A204.1 (cell line): ENCODE results near the gene RNF103.
"Not testable (repeated sequence)": the region's sequence is repeated elsewhere in the genome, so short reads cannot be mapped to it uniquely, and the experiment has no call there.

Source experiments
- FAIRE-seq: peaks from 2 replicates; lab custom pipeline; 2012; peaks lifted over from hg19 to GRCh38; lab: Jason Lieb, UNC

The RNF103 gene

GRCh38 chr2:86623494-86624266 is at the start of gene RNF103:
Gene RNF103, minus strand, starts transcription at chr2:86623865. Its CDS starts 979 bp downstream, at chr2:86622886.
- FAIRE-seq = no peak

DNA sequence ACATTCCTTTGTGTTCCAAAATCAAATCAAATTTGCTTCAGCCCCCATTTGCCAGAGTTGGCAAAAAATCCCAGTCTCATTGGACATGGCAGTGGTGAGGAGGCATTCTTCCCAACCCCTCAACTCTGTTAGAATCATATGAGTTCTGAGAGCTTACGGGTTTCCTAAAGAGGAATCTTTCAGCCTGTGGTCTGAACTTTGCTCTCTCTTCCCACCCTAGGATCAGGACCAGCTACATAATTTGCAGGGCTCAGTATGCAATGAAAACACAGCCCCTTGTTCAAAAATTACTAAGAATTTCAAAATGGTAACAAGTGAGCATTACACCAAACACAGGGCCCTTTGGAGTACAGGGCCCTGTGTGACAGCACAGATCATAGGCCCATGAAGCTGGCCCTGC is 49.3 kb upstream of the RNF103 start:
- no peak for FAIRE-seq

- FAIRE-seq = no peak
Measured at GRCh38 chr2:86672027-86672545, 48.4 kb upstream of the RNF103 start.

DNA sequence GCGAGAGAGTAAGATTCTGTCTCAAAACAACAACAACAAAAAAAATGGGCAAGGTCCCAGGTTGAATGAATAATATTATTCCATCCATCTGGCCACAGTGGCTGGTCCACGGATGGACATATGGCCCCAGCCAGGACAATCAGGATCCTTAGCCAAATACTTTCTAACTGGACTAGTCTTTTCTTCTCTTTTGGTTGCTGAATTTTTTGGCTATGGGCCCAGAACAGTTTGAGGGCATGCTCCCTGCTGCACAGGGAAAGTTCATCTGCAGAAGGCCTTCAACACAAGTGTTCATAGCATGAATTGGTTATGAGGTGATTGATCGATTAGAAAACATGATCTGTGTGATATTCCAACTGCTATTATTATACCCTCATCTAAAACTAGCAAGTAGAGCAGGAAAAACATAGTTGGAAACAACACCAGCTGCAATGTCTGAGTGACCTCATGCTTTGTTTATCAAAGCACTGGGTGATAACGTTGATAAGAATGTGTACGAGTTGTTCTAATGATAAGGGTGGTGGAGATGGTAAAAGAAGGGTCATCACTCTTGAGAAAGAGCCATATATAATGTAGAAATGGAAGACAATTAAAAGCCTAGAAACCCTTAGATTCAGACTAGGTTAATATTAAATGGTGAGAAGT is 47.8 kb upstream of the RNF103 start:
- FAIRE-seq = no peak

GRCh38 chr2:86669323-86669722 is 45.7 kb upstream of the RNF103 start:
- FAIRE-seq = not testable (repeated sequence)

DNA sequence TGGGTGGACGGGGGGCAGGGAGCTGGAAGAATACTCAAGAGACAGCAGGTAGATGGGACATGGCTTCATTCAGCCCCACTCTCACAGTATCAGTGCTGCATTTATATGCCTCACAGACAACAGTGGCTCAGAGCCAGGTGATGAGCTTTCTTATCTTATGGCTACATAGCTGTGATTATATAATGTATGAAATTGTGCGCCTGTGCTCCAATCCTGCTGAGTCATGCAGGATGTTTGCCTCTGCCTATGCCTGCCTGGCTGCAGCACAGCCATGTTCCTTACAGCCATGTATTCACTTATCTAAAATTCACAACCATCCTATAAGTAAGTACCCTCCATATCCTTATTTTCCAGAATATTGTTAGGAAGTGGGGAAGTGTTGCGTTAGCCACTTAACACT is 37.7 kb upstream of the RNF103 start:
- no peak for FAIRE-seq

- FAIRE-seq = no peak
Measured at GRCh38 chr2:86650188-86650587, 26.5 kb upstream of the RNF103 start.

GRCh38 chr2:86649119-86649947 is 25.7 kb upstream of the RNF103 start:
- FAIRE-seq = no peak

DNA sequence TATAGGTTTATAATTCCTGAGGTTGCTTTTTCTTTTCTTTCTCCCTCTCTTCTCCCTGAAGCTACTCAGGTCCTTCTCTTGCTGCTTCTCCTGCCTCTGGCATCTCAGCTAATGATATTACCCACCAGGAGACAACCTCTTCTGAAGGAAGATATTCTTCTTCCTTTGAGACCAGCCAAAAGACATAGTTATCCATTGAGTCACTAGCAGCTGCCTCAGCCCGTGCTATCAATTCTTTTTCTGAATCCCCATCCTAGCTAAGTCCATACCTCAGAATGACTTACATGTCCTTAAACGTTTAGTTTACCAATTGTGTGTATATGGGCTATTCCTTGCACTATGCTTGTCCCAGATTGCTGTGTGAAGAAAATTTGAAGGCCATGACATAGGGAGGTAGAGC is 25.0 kb upstream of the RNF103 start:
- FAIRE-seq = no peak

DNA sequence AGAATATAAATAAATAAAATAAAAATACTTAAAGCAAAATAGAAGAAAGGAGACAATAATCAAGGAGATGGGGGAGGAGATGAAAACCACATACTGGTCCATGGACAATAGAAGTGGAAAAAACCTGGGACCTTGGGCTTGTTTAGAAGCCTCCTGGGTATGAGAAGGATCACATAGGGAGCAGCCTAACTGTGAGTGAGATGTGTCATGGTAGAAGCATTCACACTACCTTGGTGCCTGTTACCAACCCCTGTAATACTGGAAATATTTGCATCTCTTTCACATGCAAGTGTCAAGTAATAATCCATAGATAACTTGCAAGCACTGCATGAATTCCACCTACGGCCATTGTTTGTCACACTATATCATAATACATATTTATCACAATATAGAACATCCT is 23.2 kb upstream of the RNF103 start:
- FAIRE-seq = no peak

- no peak for FAIRE-seq
Measured at GRCh38 chr2:86646329-86646728, 22.7 kb upstream of the RNF103 start.

DNA sequence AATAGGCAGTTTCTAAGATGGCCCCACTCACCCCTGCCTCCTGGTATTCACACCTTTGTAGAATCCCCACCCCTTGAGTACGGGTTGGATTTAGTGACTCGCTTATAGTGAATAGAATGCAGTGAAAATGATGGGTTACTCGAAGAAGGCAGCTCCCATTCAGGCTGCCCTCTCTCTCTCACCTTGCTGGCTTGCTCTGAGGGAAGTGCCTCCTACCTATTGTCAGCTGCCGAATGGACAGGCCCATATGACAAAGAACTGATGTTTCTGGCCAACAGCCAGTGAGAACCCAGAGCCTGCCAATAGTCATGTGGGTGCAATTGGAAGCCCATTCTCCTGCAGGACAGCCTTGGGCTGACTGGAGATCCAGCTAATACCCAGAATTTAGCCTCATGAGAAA is 22.1 kb upstream of the RNF103 start:
- FAIRE-seq = no peak

- FAIRE-seq = no peak
Measured at GRCh38 chr2:86638712-86639111, 15.0 kb upstream of the RNF103 start.

GRCh38 chr2:86636842-86637241 is 13.2 kb upstream of the RNF103 start:
- no peak for FAIRE-seq

- FAIRE-seq = no peak
Measured at GRCh38 chr2:86634352-86634751, 10.7 kb upstream of the RNF103 start.

DNA sequence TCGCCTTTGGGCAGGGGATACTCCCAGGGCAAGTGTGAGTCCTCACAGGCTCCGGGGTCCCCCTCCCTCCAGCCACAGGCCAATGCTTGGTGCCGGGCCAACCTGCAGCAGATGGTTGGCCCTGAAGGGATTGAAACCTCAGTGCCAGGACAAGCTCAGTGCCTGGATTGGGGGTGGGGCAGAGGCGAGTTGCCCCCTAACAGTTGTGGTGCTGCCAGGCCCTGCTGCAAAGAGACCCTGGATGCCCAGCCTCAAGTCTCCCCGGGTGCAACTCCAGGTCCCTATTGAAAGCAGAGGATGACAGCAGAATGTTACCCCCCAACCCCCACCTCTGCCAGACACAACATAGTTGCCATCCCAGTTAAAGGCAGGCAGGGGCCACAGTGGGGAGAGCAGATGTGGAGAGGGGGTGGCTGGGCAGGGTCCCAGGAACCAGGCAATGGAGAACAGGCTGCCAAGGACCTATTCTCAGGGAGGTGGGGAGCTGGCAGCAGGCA is 9.5 kb upstream of the RNF103 start:
- no peak for FAIRE-seq

- no peak for FAIRE-seq
Measured at GRCh38 chr2:86632672-86633071, 9.0 kb upstream of the RNF103 start.

DNA sequence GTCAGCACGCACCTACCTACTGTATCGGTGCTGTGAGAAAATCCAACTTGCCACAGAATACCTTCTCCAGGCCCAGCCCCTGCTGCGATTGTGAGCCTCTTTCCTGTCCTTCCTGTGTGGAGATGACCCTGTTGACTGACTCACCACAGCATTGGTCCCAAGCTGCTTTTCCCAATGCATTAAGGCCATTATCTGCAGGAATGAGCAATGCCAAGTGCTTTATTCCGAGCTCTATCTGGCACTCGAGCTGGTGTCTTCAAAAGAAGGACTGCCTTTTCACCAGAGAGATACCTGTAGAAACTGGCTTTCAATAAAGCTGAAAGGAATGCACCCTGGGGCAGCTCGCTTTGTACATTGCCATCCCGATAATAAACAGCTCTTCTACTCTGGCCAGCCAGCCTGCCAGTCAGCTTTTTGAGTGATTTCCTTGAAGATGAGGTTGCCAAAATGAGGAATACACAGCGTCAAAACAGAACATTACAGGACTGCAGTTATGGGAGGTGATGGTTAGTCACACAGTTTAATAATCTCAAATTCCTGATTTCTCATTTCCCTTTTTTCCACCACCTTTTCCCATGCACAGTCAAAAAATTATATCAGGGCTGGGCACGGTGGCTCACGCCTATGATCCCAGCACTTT is 8.3 kb upstream of the RNF103 start:
- FAIRE-seq = no peak

GRCh38 chr2:86628091-86628522 is 4.4 kb upstream of the RNF103 start:
- no peak for FAIRE-seq

DNA sequence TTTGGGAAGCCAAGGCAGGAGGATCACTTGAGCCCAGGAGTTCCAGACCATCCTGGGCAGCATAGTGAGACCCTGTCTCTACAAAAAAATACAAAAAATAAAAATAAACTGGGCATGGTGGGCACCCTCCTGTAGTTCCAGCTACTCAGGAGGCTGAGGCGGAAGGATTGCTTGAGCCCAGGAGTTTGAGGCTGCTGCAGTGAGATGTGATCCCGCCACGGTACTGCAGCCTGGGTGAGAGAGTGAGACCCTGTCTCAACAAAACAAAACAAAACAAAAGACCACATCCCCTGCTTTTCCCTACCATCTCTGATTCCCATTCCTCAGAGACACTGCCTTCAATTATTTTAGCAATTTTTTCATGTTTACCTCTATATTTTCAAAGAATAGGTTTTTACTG is 3.9 kb upstream of the RNF103 start:
- no peak for FAIRE-seq

- FAIRE-seq = no peak
Measured at GRCh38 chr2:86625096-86625495, 1.4 kb upstream of the RNF103 start.

DNA sequence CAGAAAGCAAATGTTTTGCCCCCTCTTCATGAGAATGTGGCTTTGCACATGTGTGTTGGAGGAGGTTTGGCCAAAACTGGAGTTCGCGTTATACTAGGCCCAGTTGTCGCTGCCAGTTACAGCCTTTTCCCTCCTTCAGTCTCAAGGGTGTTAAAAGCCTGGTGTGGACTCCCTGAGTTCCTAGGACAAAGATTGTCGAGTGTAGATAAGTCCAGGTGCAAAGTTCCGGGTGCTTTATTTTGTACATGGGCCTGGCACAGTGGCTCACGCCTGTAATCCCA is 542 bp upstream of the RNF103 start:
- no peak for FAIRE-seq
